Measurements from ENCODE around the gene PRR23C.
"Not testable (repeated sequence)": the region's sequence is repeated elsewhere in the genome, so short reads cannot be mapped to it uniquely, and the experiment has no call there.

The PRR23C gene

GRCh38 chr3:139044366-139045210 is at the start of gene PRR23C:
PRR23C (minus strand) TSS chr3:139044892; CDS start chr3:139044620, 272 bp downstream.
- no peak for DNase-seq (ENCODE audit: low read depth)

DNA sequence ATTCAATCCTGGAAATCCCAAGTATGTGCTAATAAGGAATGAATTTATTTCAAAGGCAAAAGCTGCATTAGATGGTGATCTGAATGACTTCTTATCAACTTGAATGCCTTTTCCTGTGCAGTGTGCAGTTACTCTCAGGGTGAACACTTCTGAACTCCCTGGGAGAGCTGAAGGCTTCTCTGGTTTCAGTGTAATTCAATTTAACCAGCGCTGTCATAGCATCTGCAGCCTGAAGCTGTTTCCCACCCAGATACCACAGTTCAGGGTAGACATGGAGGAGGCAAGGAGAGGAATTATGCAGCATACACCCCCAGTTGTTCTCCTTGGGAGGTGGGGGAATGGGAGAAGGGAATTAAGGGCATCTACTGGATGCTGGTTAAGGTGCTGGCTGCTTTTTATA is 49.1 kb upstream of the PRR23C start:
- DNase-seq (ENCODE audit: low read depth) = no peak

DNA sequence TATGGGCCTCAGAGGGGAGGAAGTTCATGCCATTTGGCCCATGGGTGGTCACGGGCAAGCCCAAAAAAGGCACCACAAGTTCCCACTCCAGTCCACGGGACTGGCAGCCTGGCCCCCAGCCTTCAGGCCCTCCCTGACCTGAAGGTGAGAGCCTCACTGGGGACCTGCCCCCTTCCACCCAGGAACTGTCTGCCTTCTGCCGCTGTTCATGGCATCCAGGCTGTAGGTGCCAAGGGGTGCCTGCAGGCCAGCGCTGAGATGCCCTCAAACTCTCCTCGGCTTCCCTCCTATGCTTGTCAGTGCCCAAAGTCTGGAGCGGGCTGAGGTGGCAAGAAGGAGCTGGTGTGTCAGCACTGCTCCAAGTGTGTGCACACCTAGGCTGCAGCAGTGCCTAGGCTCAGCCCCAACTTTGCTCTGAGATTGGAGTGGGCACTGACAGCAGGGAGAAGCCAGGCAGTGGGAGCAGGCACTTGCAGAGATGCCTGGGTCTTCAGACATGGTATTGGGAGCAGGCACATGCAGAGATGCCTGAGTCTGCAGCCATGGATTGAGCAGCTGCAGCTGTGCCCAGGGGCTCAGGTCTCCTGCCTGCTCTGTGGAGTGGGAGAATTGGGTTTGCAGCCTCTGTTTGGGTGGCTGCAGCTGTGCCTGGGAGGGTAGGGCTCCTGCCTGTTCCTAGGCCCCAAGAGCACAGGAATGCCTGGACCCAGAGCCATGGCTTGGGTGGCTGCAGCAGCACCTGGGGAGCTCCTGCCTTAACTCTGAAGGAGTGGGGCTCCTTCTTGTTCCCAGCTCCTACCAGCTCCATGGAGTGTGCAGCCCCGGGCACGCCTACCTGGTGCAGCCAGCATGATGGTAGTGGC is 44.0 kb upstream of the PRR23C start:
- no peak for DNase-seq (ENCODE audit: low read depth)

GRCh38 chr3:139087621-139088020 is 42.9 kb upstream of the PRR23C start:
- DNase-seq (ENCODE audit: low read depth) = no peak

GRCh38 chr3:139084176-139084575 is 39.5 kb upstream of the PRR23C start:
- DNase-seq (ENCODE audit: low read depth) = no peak

GRCh38 chr3:139074565-139075115 is 29.9 kb upstream of the PRR23C start:
- DNase-seq (ENCODE audit: low read depth) = no peak

- DNase-seq (ENCODE audit: low read depth) = no peak
Observed at GRCh38 chr3:139062918-139063317, 18.2 kb upstream of the PRR23C start.

DNA sequence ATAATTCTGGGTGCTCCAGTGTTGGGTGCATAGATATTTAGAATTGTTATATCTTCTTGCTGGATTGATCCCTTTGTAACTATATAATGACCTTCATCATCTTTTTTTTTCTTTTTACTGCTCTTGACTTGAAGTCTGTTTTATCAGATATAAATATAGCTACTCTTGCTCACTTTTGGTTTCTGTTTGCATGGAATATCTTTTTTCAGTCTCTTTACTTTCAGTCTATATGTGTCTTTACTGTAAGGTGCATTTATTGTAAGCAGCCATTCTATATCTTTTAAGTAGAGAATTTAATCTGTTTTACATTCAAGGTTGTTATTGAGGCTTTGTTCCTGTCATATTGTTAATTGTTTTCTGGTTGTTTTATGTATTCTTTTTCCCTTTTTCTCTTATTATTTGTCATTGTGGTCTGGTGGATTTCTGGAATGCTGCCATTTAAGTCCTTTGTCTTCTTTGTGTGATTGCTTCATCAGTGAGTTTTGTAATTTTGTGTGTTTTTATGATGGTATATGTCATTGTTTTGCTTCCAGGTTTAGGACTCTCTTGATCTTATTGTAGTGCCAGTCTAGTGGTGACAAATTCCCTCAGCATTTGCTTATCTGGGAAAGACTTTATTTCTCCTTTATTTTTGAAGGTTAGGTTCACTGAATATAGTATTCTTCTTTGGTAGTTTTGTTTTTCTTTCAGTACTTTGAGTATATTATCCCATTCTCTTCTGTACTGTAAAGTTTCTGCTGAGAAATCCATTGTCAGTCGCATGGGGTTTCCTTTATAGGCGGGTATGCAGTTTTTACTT is 8.3 kb upstream of the PRR23C start:
- no peak for DNase-seq (ENCODE audit: low read depth)

DNA sequence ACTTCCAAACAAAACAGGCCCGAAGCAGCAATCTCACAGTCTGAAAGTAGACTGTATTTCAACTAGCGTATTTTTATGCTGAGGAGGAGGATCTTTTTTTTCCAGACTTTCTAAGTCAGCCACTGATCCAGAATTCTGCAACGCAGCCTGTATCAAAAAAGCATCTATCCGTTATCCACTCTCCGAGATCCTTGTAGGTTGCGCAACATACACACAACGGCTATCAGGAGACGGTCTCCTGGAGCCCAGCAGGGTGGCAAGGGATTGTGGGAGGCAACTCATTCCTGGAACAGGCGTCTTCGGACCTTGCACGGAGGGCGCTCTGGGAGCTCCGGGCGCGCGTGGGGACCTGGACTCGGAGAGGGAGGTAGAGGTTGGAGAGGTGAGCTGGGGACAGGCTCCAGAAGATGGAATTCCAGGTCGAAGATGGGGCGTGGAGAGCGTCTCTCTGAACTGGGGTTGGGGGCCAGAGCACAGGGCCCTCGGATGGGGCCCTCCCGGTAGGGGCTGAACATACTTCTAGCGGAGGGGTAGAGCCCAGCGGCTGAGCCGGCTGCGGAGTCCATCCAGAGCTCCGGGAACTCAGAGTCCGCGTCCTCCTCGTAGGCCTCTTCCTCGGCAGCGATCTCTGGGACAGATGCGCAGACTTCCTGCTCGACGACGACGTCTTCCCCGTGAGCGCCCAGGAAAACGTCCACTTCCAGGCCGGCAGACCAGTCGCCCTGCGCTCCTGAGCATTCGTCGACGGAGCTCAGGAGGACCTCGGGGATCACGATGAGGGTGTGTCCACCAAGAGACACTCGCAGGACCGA is 932 bp downstream of the PRR23C start:
- no peak for DNase-seq (ENCODE audit: low read depth)

GRCh38 chr3:139037478-139037877 is 7.2 kb downstream of the PRR23C start:
- no peak for DNase-seq (ENCODE audit: low read depth)

GRCh38 chr3:139032326-139033002 is 12.2 kb downstream of the PRR23C start:
- DNase-seq (ENCODE audit: low read depth) = no peak

GRCh38 chr3:139030576-139030975 is 14.1 kb downstream of the PRR23C start:
- DNase-seq (ENCODE audit: low read depth) = not testable (repeated sequence)

DNA sequence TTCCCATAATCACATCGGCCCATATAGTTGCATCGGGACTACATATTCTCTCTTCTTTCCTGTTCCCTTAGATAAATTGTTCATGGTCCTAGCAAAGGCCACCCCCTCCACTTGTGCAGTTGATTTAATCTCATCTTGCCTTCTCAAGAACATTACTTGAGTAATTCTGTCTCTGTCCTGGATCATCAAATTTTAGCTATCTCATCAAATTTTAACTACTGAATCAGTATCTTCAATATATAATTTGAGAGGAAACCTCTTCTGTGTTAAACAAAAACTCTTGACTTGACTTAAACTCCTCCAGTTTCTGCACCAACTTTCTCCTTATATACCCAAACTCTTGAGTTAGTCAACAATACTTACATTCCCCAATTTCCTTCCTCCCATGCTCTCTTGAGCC is 19.7 kb downstream of the PRR23C start:
- DNase-seq (ENCODE audit: low read depth) = no peak

- no peak for DNase-seq (ENCODE audit: low read depth)
Observed at GRCh38 chr3:139020868-139021234, 23.8 kb downstream of the PRR23C start, which contains the start of gene PRR23B. PRR23B (minus strand) TSS chr3:139020926; CDS start chr3:139020661, 265 bp downstream.

GRCh38 chr3:139020036-139020867 is 24.4 kb downstream of the PRR23C start:
- DNase-seq (ENCODE audit: low read depth) = no peak

- DNase-seq (ENCODE audit: low read depth) = no peak
Observed at GRCh38 chr3:139016430-139017048, 28.2 kb downstream of the PRR23C start.

DNA sequence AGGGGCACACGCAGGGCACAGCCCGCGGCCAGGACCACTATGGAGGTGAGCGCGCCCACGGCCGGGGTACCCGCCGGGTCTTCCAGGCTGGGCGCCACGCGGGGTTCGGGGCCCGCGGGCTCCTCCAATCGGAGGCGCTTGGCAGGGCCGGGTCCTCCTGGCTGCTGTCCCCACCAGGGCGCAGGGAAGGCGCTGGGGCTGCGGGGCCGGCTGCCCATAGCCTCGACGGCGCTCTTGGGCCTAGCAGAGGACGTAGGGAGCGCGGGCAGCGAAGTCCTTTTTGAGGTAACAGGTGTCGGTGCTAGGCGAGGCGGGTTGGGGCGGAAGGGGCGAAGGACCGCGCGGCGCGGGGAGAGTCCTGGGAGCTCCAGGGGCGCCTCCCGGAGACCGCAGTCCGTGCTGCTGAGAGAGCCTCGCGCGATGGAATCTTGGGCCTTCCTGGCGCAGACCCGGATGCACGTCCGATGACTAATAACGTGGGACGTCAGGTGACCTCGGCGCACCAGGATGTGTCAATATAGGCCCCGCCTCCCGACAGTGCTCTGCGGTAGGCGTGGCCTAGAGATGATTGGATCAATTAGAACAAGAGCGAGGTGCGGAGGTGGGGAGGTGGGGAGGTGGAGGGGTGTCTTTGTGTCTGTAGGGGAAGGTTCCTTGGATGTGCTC is 38.5 kb downstream of the PRR23C start, which contains the start of gene PRR23A:
TSS of gene PRR23A (minus strand) at position 218 of the 666 bp plus-strand sequence. CDS start at position 218, 0 bp downstream.
- DNase-seq (ENCODE audit: low read depth) = no peak

GRCh38 chr3:139005356-139005993 is 39.2 kb downstream of the PRR23C start:
- DNase-seq (ENCODE audit: low read depth) = no peak
